HCT116 (cell line): ENCODE data around the gene FAM193A. TPM values are rescaled to one million over a fixed set of nuclear protein-coding genes. Genes with fewer than 3 reads are reported as not detected.

ENCODE experiments used
- ATAC-seq: fragments of 200-7000 bp; cut with Tn5 transposase; 2 replicates; pipeline ENCODE4 v1.9.1; 2020; ENCODE audit warnings: mild to moderate bottlenecking, moderate library complexity
- BruUV-seq: library from RNA; stranded (reverse); fragments of 400-500 nt; replicated peaks from 2 replicates; lab custom pipeline; 2021; lab: Mats Ljungman, UMichigan
- CTCF ChIA-PET: fragments of 300-600 bp; sonication (Branson Sonifier 250); formaldehyde crosslinking; loops from one replicate; lab custom pipeline; 2021; ENCODE audit warnings: antibody characterized with exemption; lab: Charles Lee
- POLR2A ChIA-PET: fragments of 300-600, 350-600 bp; sonication (Branson Sonifier 250); formaldehyde crosslinking; loops from one replicate; lab custom pipeline; 2021; ENCODE audit warnings: antibody characterized with exemption; lab: Charles Lee
- RAD21 ChIA-PET, 2 experiments: fragments of 300-600 bp; sonication (Branson Sonifier 250); formaldehyde crosslinking; loops; one replicate each; lab custom pipeline; 2023; ENCODE audit warnings: low total read pairs in 2 of 2; ENCODE audit not compliant: uncharacterized antibody in 2 of 2, unreplicated experiment in 2 of 2, low non-redundant PET in 1 of 2; lab: Charles Lee
- DNase-seq: peaks from one replicate; pipeline ENCODE4 v3.0.0-alpha.2; 2010; ENCODE audit warnings: low read depth, low spot score
- H2AFZ ChIP-seq: fragments of 200-600 bp; shearing (Covaris generic), sonication (generic); 2 replicates; pipeline ENCODE4 v1.6.1; 2017; ENCODE audit warnings: low read depth, mixed run types, mixed read lengths, antibody characterized with exemption, low read length; ENCODE audit not compliant: poor library complexity, severe bottlenecking
- H3K27ac ChIP-seq: 2 replicates; pipeline ENCODE4 v1.5.1; 2012; ENCODE audit warnings: low read depth, low read length
- H3K27me3 ChIP-seq: fragments of 200-600 bp; sonication (generic); 2 replicates; pipeline ENCODE4 v1.6.1; 2016; ENCODE audit warnings: mixed run types, low read length, mixed read lengths; ENCODE audit not compliant: insufficient read depth
- H3K36me3 ChIP-seq, 2 experiments: fragments of 200-500 bp in 1 of 2; fragments of 200-600 bp in 1 of 2; sonication (Bioruptor generic) in 1 of 2; sonication (generic) in 1 of 2; 2 replicates each; pipeline versions ENCODE4 v1.5.1 to v1.6.1; 2014 to 2016; ENCODE audit warnings: low read length in 2 of 2, inconsistent platforms in 1 of 2, mixed read lengths in 1 of 2, mixed run types in 1 of 2; ENCODE audit not compliant: insufficient read depth in 2 of 2, control insufficient read depth in 1 of 2
- H3K4me1 ChIP-seq, 2 experiments: fragments of 200-600 bp in 1 of 2; sonication (generic) in 1 of 2; 2 replicates each; pipeline versions ENCODE4 v1.5.1 to v1.6.1; 2012 to 2017; ENCODE audit warnings: low read length in 2 of 2, inconsistent platforms in 1 of 2, mild to moderate bottlenecking in 1 of 2, mixed read lengths in 1 of 2, mixed run types in 1 of 2, moderate library complexity in 1 of 2; ENCODE audit not compliant: insufficient read depth in 2 of 2, control insufficient read depth in 1 of 2
- H3K4me2 ChIP-seq: fragments of 200-600 bp; sonication (generic); 2 replicates; pipeline ENCODE4 v1.6.1; 2017; ENCODE audit warnings: mixed run types, low read length, mixed read lengths
- H3K4me3 ChIP-seq, 2 experiments: fragments of 200-600 bp in 1 of 2; sonication (generic) in 1 of 2; replicated peaks in 1 of 2; 2 replicates each; pipeline ENCODE4 v1.5.1; 2011 to 2016; ENCODE audit warnings: low read length in 2 of 2, control low read depth in 1 of 2, low read depth in 1 of 2, mild to moderate bottlenecking in 1 of 2, mixed read lengths in 1 of 2, mixed run types in 1 of 2
- H3K79me2 ChIP-seq: fragments of 200-600 bp; sonication (generic); 2 replicates; pipeline ENCODE4 v1.6.1; 2017; ENCODE audit warnings: mild to moderate bottlenecking, mixed run types, low read length, moderate library complexity, mixed read lengths; ENCODE audit not compliant: insufficient read depth
- H3K9ac ChIP-seq: fragments of 200-600 bp; sonication (generic); 2 replicates; pipeline ENCODE4 v1.6.1; 2016; ENCODE audit warnings: low read length, mixed read lengths
- H3K9me2 ChIP-seq: fragments of 200-600 bp; sonication (generic), shearing (Covaris generic); 2 replicates; pipeline ENCODE4 v1.6.1; 2017; ENCODE audit warnings: mixed run types, mild to moderate bottlenecking, moderate library complexity; ENCODE audit not compliant: insufficient read depth
- H3K9me3 ChIP-seq, 2 experiments: fragments of 200-500 bp in 1 of 2; fragments of 200-600 bp in 1 of 2; sonication (Bioruptor generic) in 1 of 2; sonication (generic) in 1 of 2; 2 replicates each; pipeline ENCODE4 v1.6.1; 2014 to 2017; ENCODE audit warnings: low read length in 2 of 2, mixed read lengths in 2 of 2, inconsistent platforms in 1 of 2, low read depth in 1 of 2, mild to moderate bottlenecking in 1 of 2, mixed run types in 1 of 2, moderate library complexity in 1 of 2; ENCODE audit not compliant: control insufficient read depth in 1 of 2, insufficient read depth in 1 of 2
- H4K20me1 ChIP-seq: fragments of 200-600 bp; sonication (generic), shearing (Covaris generic); 2 replicates; pipeline ENCODE4 v1.6.1; 2017; ENCODE audit warnings: mixed run types, mild to moderate bottlenecking, moderate library complexity; ENCODE audit not compliant: insufficient read depth
- EGR1 ChIP-seq: IDR thresholded peaks from 2 replicates; pipeline ENCODE4 v1.6.1; 2012; ENCODE audit warnings: low read depth
- EZH2 ChIP-seq: fragments of 200-600 bp; sonication (generic); IDR thresholded peaks from 2 replicates; pipeline ENCODE4 v1.6.1; 2017; ENCODE audit warnings: antibody characterized with exemption, mixed run types
- FOSL1 ChIP-seq: IDR thresholded peaks from 2 replicates; pipeline ENCODE4 v1.6.1; 2012; ENCODE audit warnings: low read depth
- JUND ChIP-seq: IDR thresholded peaks from 2 replicates; pipeline ENCODE4 v1.6.1; 2012
- POLR2AphosphoS5 ChIP-seq: IDR thresholded peaks from 2 replicates; pipeline ENCODE4 v1.6.1; 2011; ENCODE audit warnings: mild to moderate bottlenecking, low read depth, low read length, moderate library complexity
- RAD21 ChIP-seq: IDR thresholded peaks from 2 replicates; pipeline ENCODE4 v1.6.1; 2012; ENCODE audit warnings: low read depth, mild to moderate bottlenecking
- SP1 ChIP-seq: IDR thresholded peaks from 2 replicates; pipeline ENCODE4 v1.6.1; 2012; ENCODE audit warnings: low read depth
- SRF ChIP-seq: IDR thresholded peaks from 2 replicates; pipeline ENCODE4 v1.6.1; 2012; ENCODE audit warnings: low read depth
- YY1 ChIP-seq: IDR thresholded peaks from 2 replicates; pipeline ENCODE4 v1.6.1; 2011; ENCODE audit warnings: low read length, low read depth, moderate library complexity, mild to moderate bottlenecking; ENCODE audit not compliant: insufficient replicate concordance; ENCODE audit errors: extremely low read depth
- ZFX ChIP-seq: fragments of 450-650 bp; IDR thresholded peaks from 2 replicates; pipeline ENCODE4 v1.6.1; 2017
- ZNF274 ChIP-seq: fragments of 200-500 bp; sonication (Bioruptor generic); IDR thresholded peaks from 2 replicates; pipeline ENCODE4 v1.6.1; 2014; ENCODE audit warnings: mild to moderate bottlenecking, low read depth, low read length, inconsistent platforms
- intact Hi-C: fragments of 100-400 bp; cut with micrococcal nuclease; formaldehyde crosslinking; loops from 2 replicates; pipeline ENCODE4 v1.10.0; 2022
- total RNA-seq: library from RNA; stranded (reverse); gene quantifications from one replicate; pipeline ENCODE4 v1.2.1, GENCODE V29; 2021; ENCODE audit not compliant: unreplicated experiment
- TF ChIP-seq, protein P1 (sequence below): IDR thresholded peaks from 2 replicates; pipeline ENCODE4 v1.6.1; 2011; ENCODE audit warnings: mild to moderate bottlenecking, low read length, moderate library complexity; ENCODE audit not compliant: insufficient replicate concordance; ENCODE audit errors: extremely low read depth
- TF ChIP-seq, protein P2 (sequence below), 3 experiments: fragments of 200-600 bp in 1 of 3; sonication (generic) in 1 of 3; IDR thresholded peaks in 2 of 3; conservative IDR thresholded peaks in 1 of 3; 2 replicates each; pipeline ENCODE4 v1.5.1; 2012 to 2017; ENCODE audit warnings: low read depth in 2 of 3, low read length in 2 of 3, antibody characterized with exemption in 1 of 3, borderline replicate concordance in 1 of 3, control low read depth in 1 of 3, mild to moderate bottlenecking in 1 of 3, mixed read lengths in 1 of 3, mixed run types in 1 of 3, moderate library complexity in 1 of 3; ENCODE audit not compliant: insufficient read depth in 1 of 3

Gene FAM193A
- total RNA-seq, 1 experiment from 2014 or later: 15.7 TPM

DNA sequence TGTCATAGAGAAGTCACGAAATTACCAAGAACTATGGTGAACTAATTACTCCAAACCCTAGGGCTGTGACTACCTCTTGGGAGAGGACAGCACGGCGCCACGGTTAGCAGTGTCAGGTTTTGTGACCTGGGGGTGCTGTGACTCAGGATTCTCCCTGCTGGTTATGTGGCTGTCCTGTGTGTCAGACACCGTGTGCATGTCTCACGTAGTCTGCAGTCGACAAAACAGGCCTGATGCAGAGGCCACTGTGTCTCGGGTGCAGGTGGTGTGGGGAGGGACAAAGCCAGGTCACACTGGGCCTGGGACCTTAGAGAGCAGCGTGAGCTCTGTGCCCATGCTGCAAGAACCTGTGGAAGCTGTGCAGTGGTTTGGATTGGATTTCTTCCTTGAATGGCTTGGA is 185.6 kb downstream of the FAM193A start:
- ATAC-seq: no peak
- BruUV-seq: no TSS peak
- Histone ChIP-seq H3K9me2 (no peaks in the 10 kb centered on the region), H3K36me3 (peaks cover 7 to 10% of the 10 kb centered on the region in 2 experiments), H2AFZ (no peak overlapping the region), H3K27ac (no peak overlapping the region), H3K9ac (no peak overlapping the region), H3K9me3 (no peaks in the 10 kb centered on the region), H3K4me2 (no peak overlapping the region), H3K27me3 (no peaks in the 10 kb centered on the region), H3K4me3 (no peak overlapping the region), H3K79me2 (no peaks in the 10 kb centered on the region), H3K4me1 (no peaks in the 10 kb centered on the region), H4K20me1 (no peaks in the 10 kb centered on the region)
- DNase-seq: no peak
- RAD21 ChIA-PET: no interaction called here
- intact Hi-C loops: no loop called here
- CTCF ChIA-PET: no interaction called here
- POLR2A ChIA-PET: no interaction called here
- TF ChIP-seq YY1 (no peak), JUND (no peak), POLR2AphosphoS5 (no peak), SP1 (no peak), RAD21 (no peak), FOSL1 (no peak), EGR1 (no peak), SRF (no peak), EZH2 (no peak), ZNF274 (no peak), ZFX (no peak)
- TF ChIP-seq, protein P1, sequence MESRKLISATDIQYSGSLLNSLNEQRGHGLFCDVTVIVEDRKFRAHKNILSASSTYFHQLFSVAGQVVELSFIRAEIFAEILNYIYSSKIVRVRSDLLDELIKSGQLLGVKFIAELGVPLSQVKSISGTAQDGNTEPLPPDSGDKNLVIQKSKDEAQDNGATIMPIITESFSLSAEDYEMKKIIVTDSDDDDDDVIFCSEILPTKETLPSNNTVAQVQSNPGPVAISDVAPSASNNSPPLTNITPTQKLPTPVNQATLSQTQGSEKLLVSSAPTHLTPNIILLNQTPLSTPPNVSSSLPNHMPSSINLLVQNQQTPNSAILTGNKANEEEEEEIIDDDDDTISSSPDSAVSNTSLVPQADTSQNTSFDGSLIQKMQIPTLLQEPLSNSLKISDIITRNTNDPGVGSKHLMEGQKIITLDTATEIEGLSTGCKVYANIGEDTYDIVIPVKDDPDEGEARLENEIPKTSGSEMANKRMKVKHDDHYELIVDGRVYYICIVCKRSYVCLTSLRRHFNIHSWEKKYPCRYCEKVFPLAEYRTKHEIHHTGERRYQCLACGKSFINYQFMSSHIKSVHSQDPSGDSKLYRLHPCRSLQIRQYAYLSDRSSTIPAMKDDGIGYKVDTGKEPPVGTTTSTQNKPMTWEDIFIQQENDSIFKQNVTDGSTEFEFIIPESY: no peak
- TF ChIP-seq, protein P2, sequence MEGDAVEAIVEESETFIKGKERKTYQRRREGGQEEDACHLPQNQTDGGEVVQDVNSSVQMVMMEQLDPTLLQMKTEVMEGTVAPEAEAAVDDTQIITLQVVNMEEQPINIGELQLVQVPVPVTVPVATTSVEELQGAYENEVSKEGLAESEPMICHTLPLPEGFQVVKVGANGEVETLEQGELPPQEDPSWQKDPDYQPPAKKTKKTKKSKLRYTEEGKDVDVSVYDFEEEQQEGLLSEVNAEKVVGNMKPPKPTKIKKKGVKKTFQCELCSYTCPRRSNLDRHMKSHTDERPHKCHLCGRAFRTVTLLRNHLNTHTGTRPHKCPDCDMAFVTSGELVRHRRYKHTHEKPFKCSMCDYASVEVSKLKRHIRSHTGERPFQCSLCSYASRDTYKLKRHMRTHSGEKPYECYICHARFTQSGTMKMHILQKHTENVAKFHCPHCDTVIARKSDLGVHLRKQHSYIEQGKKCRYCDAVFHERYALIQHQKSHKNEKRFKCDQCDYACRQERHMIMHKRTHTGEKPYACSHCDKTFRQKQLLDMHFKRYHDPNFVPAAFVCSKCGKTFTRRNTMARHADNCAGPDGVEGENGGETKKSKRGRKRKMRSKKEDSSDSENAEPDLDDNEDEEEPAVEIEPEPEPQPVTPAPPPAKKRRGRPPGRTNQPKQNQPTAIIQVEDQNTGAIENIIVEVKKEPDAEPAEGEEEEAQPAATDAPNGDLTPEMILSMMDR (IDR thresholded peaks at IDR 0.05 in 2 of 3, conservative IDR thresholded peaks at IDR 0.05 in 1 of 3; ENCODE audit: borderline replicate concordance in 1 of 3, insufficient read depth in 1 of 3, low read depth in 2 of 3, low read length in 2 of 3): no peak
